ENCODE results near the gene PLA2R1.

DNA sequence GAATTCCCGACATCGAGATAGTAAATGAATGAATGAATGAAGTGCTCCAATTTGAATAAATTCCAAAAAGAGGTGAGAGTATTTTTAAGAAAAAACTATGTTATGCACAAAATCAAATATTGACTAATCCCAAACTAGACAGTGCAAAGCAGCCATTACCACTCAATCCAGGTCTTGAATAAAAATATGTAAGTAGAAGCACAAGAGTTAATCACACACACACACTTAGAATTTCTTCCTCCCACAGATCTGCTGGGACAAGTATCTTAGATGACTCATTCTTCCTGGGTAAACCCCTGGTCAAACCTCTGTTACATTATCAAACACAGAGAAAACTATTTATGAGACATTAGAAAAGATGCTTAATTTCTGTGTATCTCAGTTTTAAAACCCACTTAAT is 102.0 kb downstream of the PLA2R1 start:
- TF ChIP-seq, protein P1, sequence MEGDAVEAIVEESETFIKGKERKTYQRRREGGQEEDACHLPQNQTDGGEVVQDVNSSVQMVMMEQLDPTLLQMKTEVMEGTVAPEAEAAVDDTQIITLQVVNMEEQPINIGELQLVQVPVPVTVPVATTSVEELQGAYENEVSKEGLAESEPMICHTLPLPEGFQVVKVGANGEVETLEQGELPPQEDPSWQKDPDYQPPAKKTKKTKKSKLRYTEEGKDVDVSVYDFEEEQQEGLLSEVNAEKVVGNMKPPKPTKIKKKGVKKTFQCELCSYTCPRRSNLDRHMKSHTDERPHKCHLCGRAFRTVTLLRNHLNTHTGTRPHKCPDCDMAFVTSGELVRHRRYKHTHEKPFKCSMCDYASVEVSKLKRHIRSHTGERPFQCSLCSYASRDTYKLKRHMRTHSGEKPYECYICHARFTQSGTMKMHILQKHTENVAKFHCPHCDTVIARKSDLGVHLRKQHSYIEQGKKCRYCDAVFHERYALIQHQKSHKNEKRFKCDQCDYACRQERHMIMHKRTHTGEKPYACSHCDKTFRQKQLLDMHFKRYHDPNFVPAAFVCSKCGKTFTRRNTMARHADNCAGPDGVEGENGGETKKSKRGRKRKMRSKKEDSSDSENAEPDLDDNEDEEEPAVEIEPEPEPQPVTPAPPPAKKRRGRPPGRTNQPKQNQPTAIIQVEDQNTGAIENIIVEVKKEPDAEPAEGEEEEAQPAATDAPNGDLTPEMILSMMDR (conservative IDR thresholded peaks at IDR 0.05; ENCODE audit: low read depth, low read length) = no peak
- TF ChIP-seq EZH2 (IDR thresholded peaks at IDR 0.05; ENCODE audit: low read length, unreplicated experiment) (no peak), EZH2phosphoT487 (IDR thresholded peaks at IDR 0.05; ENCODE audit: borderline replicate concordance, low read length) (no peak)

Measured in PC-3 (cell line).